ENCODE results near the gene TDRD1. TPM values are rescaled to one million over a fixed set of nuclear protein-coding genes. Genes with fewer than 3 reads are reported as not detected.

The TDRD1 gene
- total and polyA plus RNA-seq, 4 donors: 0.01 to 0.17 (median 0.07) TPM

DNA sequence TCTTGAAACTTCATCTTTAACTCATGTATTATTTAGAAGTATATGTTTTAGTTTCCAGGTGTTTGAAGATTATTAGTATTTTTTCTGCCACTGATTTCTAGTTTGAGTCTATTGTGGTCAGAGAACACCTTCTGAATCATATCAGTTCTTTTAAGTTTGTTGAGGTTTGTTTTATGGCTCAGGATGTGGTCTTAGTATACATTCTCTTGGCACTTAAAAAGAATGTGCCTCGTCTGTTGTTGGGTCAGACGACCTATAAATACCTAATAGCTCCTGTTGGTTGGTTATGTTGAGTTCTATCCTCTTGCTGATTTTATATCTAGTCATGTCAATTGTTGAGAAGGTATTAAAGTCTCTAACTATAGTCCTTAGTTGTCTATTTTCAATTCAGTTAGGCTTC is 15.9 kb downstream of the TDRD1 start:
- no peak overlapping the region for H3K27ac ChIP-seq (ENCODE audit: low read depth in 1 of 2, low read length in 2 of 2)
- DNase-seq (ENCODE audit: low spot score): no peak
- H3K36me3 ChIP-seq (ENCODE audit: control insufficient read depth in 4 of 4, insufficient read depth in 3 of 4, low read depth in 1 of 4, low read length in 3 of 4): no peaks in the 10 kb centered on the region
- no peaks in the 10 kb centered on the region for H3K9me3 ChIP-seq (ENCODE audit: control insufficient read depth in 4 of 4, low read length in 3 of 4)
- H3K27me3 ChIP-seq (ENCODE audit: control insufficient read depth in 4 of 4, insufficient read depth in 4 of 4, low read length in 3 of 4): no peaks in the 10 kb centered on the region
- no peaks in the 10 kb centered on the region for H3K4me1 ChIP-seq (ENCODE audit: control insufficient read depth in 4 of 4, insufficient read depth in 4 of 4, low read length in 3 of 4)
- no peak for TF ChIP-seq HNF4G (IDR thresholded peaks at IDR 0.05)
- no peak for TF ChIP-seq SP1 (IDR thresholded peaks at IDR 0.05)
- no peak for TF ChIP-seq YY1 (IDR thresholded peaks at IDR 0.05)
- no peak for TF ChIP-seq HNF4A (conservative IDR thresholded peaks at IDR 0.05)
- no peak for TF ChIP-seq NR2F2 (IDR thresholded peaks at IDR 0.05)
- TF ChIP-seq TAF1 (conservative IDR thresholded peaks at IDR 0.05): no peak
- TF ChIP-seq JUND (IDR thresholded peaks at IDR 0.05): no peak
- TF ChIP-seq FOXA2 (IDR thresholded peaks at IDR 0.05): no peak
- TF ChIP-seq, protein P1, sequence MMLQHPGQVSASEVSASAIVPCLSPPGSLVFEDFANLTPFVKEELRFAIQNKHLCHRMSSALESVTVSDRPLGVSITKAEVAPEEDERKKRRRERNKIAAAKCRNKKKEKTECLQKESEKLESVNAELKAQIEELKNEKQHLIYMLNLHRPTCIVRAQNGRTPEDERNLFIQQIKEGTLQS (IDR thresholded peaks at IDR 0.05): no peak
- TF ChIP-seq RXRA (IDR thresholded peaks at IDR 0.05): no peak
- TF ChIP-seq, protein P2, sequence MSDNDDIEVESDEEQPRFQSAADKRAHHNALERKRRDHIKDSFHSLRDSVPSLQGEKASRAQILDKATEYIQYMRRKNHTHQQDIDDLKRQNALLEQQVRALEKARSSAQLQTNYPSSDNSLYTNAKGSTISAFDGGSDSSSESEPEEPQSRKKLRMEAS (IDR thresholded peaks at IDR 0.05): no peak
- no peak for TF ChIP-seq EGR1 (IDR thresholded peaks at IDR 0.05; ENCODE audit: low read depth in 2 of 2)
- TF ChIP-seq, protein P3, sequence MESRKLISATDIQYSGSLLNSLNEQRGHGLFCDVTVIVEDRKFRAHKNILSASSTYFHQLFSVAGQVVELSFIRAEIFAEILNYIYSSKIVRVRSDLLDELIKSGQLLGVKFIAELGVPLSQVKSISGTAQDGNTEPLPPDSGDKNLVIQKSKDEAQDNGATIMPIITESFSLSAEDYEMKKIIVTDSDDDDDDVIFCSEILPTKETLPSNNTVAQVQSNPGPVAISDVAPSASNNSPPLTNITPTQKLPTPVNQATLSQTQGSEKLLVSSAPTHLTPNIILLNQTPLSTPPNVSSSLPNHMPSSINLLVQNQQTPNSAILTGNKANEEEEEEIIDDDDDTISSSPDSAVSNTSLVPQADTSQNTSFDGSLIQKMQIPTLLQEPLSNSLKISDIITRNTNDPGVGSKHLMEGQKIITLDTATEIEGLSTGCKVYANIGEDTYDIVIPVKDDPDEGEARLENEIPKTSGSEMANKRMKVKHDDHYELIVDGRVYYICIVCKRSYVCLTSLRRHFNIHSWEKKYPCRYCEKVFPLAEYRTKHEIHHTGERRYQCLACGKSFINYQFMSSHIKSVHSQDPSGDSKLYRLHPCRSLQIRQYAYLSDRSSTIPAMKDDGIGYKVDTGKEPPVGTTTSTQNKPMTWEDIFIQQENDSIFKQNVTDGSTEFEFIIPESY (IDR thresholded peaks at IDR 0.05): no peak
- no peak for TF ChIP-seq GABPA (IDR thresholded peaks at IDR 0.05 in 1 of 2, conservative IDR thresholded peaks at IDR 0.05 in 1 of 2)
- TF ChIP-seq, protein P4, sequence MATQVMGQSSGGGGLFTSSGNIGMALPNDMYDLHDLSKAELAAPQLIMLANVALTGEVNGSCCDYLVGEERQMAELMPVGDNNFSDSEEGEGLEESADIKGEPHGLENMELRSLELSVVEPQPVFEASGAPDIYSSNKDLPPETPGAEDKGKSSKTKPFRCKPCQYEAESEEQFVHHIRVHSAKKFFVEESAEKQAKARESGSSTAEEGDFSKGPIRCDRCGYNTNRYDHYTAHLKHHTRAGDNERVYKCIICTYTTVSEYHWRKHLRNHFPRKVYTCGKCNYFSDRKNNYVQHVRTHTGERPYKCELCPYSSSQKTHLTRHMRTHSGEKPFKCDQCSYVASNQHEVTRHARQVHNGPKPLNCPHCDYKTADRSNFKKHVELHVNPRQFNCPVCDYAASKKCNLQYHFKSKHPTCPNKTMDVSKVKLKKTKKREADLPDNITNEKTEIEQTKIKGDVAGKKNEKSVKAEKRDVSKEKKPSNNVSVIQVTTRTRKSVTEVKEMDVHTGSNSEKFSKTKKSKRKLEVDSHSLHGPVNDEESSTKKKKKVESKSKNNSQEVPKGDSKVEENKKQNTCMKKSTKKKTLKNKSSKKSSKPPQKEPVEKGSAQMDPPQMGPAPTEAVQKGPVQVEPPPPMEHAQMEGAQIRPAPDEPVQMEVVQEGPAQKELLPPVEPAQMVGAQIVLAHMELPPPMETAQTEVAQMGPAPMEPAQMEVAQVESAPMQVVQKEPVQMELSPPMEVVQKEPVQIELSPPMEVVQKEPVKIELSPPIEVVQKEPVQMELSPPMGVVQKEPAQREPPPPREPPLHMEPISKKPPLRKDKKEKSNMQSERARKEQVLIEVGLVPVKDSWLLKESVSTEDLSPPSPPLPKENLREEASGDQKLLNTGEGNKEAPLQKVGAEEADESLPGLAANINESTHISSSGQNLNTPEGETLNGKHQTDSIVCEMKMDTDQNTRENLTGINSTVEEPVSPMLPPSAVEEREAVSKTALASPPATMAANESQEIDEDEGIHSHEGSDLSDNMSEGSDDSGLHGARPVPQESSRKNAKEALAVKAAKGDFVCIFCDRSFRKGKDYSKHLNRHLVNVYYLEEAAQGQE (IDR thresholded peaks at IDR 0.05): no peak
- TF ChIP-seq, protein P5, sequence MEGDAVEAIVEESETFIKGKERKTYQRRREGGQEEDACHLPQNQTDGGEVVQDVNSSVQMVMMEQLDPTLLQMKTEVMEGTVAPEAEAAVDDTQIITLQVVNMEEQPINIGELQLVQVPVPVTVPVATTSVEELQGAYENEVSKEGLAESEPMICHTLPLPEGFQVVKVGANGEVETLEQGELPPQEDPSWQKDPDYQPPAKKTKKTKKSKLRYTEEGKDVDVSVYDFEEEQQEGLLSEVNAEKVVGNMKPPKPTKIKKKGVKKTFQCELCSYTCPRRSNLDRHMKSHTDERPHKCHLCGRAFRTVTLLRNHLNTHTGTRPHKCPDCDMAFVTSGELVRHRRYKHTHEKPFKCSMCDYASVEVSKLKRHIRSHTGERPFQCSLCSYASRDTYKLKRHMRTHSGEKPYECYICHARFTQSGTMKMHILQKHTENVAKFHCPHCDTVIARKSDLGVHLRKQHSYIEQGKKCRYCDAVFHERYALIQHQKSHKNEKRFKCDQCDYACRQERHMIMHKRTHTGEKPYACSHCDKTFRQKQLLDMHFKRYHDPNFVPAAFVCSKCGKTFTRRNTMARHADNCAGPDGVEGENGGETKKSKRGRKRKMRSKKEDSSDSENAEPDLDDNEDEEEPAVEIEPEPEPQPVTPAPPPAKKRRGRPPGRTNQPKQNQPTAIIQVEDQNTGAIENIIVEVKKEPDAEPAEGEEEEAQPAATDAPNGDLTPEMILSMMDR (IDR thresholded peaks at IDR 0.05; ENCODE audit: low read depth, low read length, missing input control): no peak
- H3K4me3 ChIP-seq (ENCODE audit: low read depth in 1 of 3, low read length in 3 of 3): no peak overlapping the region
- 75% methylated on average over 2 of the region's 2 CpGs for WGBS
- H3K9ac ChIP-seq (ENCODE audit: low read depth in 1 of 2, low read length in 2 of 2): no peak overlapping the region

DNA sequence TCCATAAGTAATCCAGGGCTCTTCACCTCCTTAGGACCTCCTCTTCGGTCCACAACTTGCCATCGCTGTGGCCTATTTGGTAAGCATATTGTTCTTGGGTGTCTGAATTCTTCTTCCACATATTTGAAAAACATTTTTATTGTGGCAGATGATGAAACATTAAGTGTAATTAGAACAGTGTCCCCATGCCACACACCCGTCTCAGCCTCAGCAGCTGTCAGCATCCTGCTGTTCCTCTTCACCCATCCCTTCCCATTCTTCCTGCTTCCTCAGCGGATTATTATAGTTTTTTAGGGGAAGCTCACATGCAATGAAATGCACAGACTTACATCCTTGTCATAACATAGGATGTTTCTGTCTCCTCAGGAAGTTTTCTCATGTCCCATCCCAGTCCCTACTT is 20.1 kb downstream of the TDRD1 start:
- H3K27me3 ChIP-seq (ENCODE audit: control insufficient read depth in 4 of 4, insufficient read depth in 4 of 4, low read length in 3 of 4): no peaks in the 10 kb centered on the region
- H3K27ac ChIP-seq (ENCODE audit: low read depth in 1 of 2, low read length in 2 of 2): no peak overlapping the region
- H3K4me3 ChIP-seq (ENCODE audit: low read depth in 1 of 3, low read length in 3 of 3): no peak overlapping the region
- no peak for DNase-seq (ENCODE audit: low spot score)
- no peak overlapping the region for H3K9ac ChIP-seq (ENCODE audit: low read depth in 1 of 2, low read length in 2 of 2)
- H3K9me3 ChIP-seq (ENCODE audit: control insufficient read depth in 4 of 4, low read length in 3 of 4): no peaks in the 10 kb centered on the region
- WGBS: 91% methylated on average over 4 of the region's 4 CpGs
- no peaks in the 10 kb centered on the region for H3K4me1 ChIP-seq (ENCODE audit: control insufficient read depth in 4 of 4, insufficient read depth in 4 of 4, low read length in 3 of 4)
- H3K36me3 ChIP-seq (ENCODE audit: control insufficient read depth in 4 of 4, insufficient read depth in 3 of 4, low read depth in 1 of 4, low read length in 3 of 4): no peaks in the 10 kb centered on the region
- TF ChIP-seq SP1 (IDR thresholded peaks at IDR 0.05): no peak
- TF ChIP-seq FOXA1 (IDR thresholded peaks at IDR 0.05): no peak
- TF ChIP-seq, protein P1 (IDR thresholded peaks at IDR 0.05): no peak
- no peak for TF ChIP-seq EGR1 (IDR thresholded peaks at IDR 0.05; ENCODE audit: low read depth in 2 of 2)
- TF ChIP-seq YY1 (IDR thresholded peaks at IDR 0.05): no peak
- no peak for TF ChIP-seq NR2F2 (IDR thresholded peaks at IDR 0.05)
- TF ChIP-seq, protein P2 (IDR thresholded peaks at IDR 0.05): no peak
- TF ChIP-seq, protein P3 (IDR thresholded peaks at IDR 0.05): no peak
- no peak for TF ChIP-seq TAF1 (conservative IDR thresholded peaks at IDR 0.05)
- TF ChIP-seq RAD21 (IDR thresholded peaks at IDR 0.05): no peak
- no peak for TF ChIP-seq HNF4A (conservative IDR thresholded peaks at IDR 0.05)
- TF ChIP-seq HNF4G (IDR thresholded peaks at IDR 0.05): no peak
- TF ChIP-seq GABPA (IDR thresholded peaks at IDR 0.05 in 1 of 2, conservative IDR thresholded peaks at IDR 0.05 in 1 of 2): no peak
- TF ChIP-seq, protein P5 (IDR thresholded peaks at IDR 0.05; ENCODE audit: low read depth, low read length, missing input control): no peak
